NCI-H82 (cell line): Measurements from ENCODE around the gene DCAF8.
A peak's percentile ranks its signal among the peaks of the same experiment; 100 is the strongest.

ENCODE experiments used
- DNase-seq: peaks from one replicate; lab custom pipeline; 2025; lab: John Stamatoyannopoulos, UW

Gene DCAF8

GRCh38 chr1:160264795-160265307 lies 2.5 kb upstream of the DCAF8 start:
- DNase-seq: no peak

- DNase-seq: peak; percentile 78
Observed at GRCh38 chr1:160261556-160261892, 825 bp downstream of the DCAF8 start.

- DNase-seq: peak; percentile 21
Observed at GRCh38 chr1:160260406-160261382, 1.7 kb downstream of the DCAF8 start.

GRCh38 chr1:160258177-160258798 lies 4.1 kb downstream of the DCAF8 start:
- DNase-seq: no peak

GRCh38 chr1:160257411-160258015 lies 4.8 kb downstream of the DCAF8 start:
- DNase-seq: peak; percentile 77

- no peak for DNase-seq
Observed at GRCh38 chr1:160256396-160257046, 5.8 kb downstream of the DCAF8 start.

GRCh38 chr1:160255781-160256300 lies 6.5 kb downstream of the DCAF8 start:
- no peak for DNase-seq

- peak; percentile 95 for DNase-seq
Observed at GRCh38 chr1:160251687-160252526, 10.4 kb downstream of the DCAF8 start.

- no peak for DNase-seq
Observed at GRCh38 chr1:160251011-160251410, 11.3 kb downstream of the DCAF8 start.

GRCh38 chr1:160247053-160247452 lies 15.3 kb downstream of the DCAF8 start:
- DNase-seq: peak; percentile 49

- no peak for DNase-seq
Observed at GRCh38 chr1:160245434-160245833, 16.9 kb downstream of the DCAF8 start.

GRCh38 chr1:160244209-160244608 lies 18.1 kb downstream of the DCAF8 start:
- DNase-seq: no peak

- DNase-seq: no peak
Observed at GRCh38 chr1:160243767-160244166, 18.6 kb downstream of the DCAF8 start.

GRCh38 chr1:160239582-160240299 lies 22.6 kb downstream of the DCAF8 start:
- DNase-seq: no peak

- no peak for DNase-seq
Observed at GRCh38 chr1:160238408-160238807, 23.9 kb downstream of the DCAF8 start.

GRCh38 chr1:160237558-160237957 lies 24.8 kb downstream of the DCAF8 start:
- DNase-seq: no peak

GRCh38 chr1:160236806-160237205 lies 25.5 kb downstream of the DCAF8 start:
- DNase-seq: no peak

- no peak for DNase-seq
Observed at GRCh38 chr1:160232911-160233310, 29.4 kb downstream of the DCAF8 start.

GRCh38 chr1:160228431-160228830 lies 33.9 kb downstream of the DCAF8 start:
- DNase-seq: no peak

GRCh38 chr1:160227561-160227960 lies 34.8 kb downstream of the DCAF8 start:
- DNase-seq: no peak
